Measurements from ENCODE around the gene ADAT1. TPM values are rescaled to one million over a fixed set of nuclear protein-coding genes. Genes with fewer than 3 reads are reported as not detected.

ADAT1 gene
- total and polyA plus RNA-seq, 2 donors (not counting 1 experiment from before 2014, with no cell fraction given) = 28.4 to 71.2 TPM

- no peaks in the 10 kb centered on the region for H3K9me3 ChIP-seq (ENCODE audit: control extremely low read depth in 1 of 3, control insufficient read depth in 2 of 3, insufficient read depth in 1 of 3, low read length in 2 of 3)
- Mint-ChIP-seq H3K27ac (no peak overlapping the region), H3K4me3 (no peak overlapping the region), H3K4me1 (peaks cover 2% of the 10 kb centered on the region), H3K27me3 (no peaks in the 10 kb centered on the region), H3K9me3 (ENCODE audit: insufficient read depth) (no peaks in the 10 kb centered on the region)
- DNase-seq (no peak), ATAC-seq (ENCODE audit: low read depth) (no peak)
- H3K27me3 ChIP-seq (replicated peaks in 1 of 4; ENCODE audit: control extremely low read depth in 1 of 4, control insufficient read depth in 3 of 4, insufficient read depth in 4 of 4, low read length in 3 of 4) = no peaks in the 10 kb centered on the region
- no peak overlapping the region for H3K4me3 ChIP-seq (ENCODE audit: control extremely low read depth in 1 of 5, extremely low read depth in 1 of 5, insufficient read depth in 1 of 5, low read depth in 2 of 5, low read length in 4 of 5)
- no peak overlapping the region for H3K9ac ChIP-seq (ENCODE audit: low read length)
- POLR2A ChIA-PET = no interaction called here
- no peak for TF ChIP-seq CTCF (IDR thresholded peaks at IDR 0.05)
- TF ChIP-seq EZH2 (IDR thresholded peaks at IDR 0.05; ENCODE audit: borderline replicate concordance, insufficient read depth, low read depth, low read length, poor library complexity, severe bottlenecking) = no peak
- no peak overlapping the region for H3K27ac ChIP-seq (ENCODE audit: low read length in 2 of 2)
- no peak overlapping the region for H2AFZ ChIP-seq (ENCODE audit: insufficient read depth, low read depth, low read length, poor library complexity, severe bottlenecking)
- no peak overlapping the region for H3K4me2 ChIP-seq (replicated peaks; ENCODE audit: low read depth, low read length, poor library complexity, severe bottlenecking)
- WGBS (ENCODE audit: insufficient coverage) = 100% methylated on average over 1 of the region's 6 CpGs
- H4K20me1 ChIP-seq (ENCODE audit: control insufficient read depth, insufficient read depth, low read length, poor library complexity, severe bottlenecking) = peaks cover 39% of the 10 kb centered on the region
- peaks cover 13% of the 10 kb centered on the region for H3K79me2 ChIP-seq (ENCODE audit: control insufficient read depth, insufficient read depth, low read length)
- CTCF ChIA-PET = interaction anchor here (1.3 kb wide), 1 partner anchor 13 kb away, joined by 5 read pairs; the partner anchor contains the start of genes KARS1 and TERF2IP
- intact Hi-C loops (cut with micrococcal nuclease) = no loop called here
- H3K4me1 ChIP-seq (ENCODE audit: control insufficient read depth in 2 of 2, insufficient read depth in 2 of 2, low read length in 2 of 2) = no peaks in the 10 kb centered on the region
- peaks cover 0 to 56% of the 10 kb centered on the region in 2 experiments for H3K36me3 ChIP-seq (replicated peaks in 1 of 2; ENCODE audit: control extremely low read depth in 1 of 2, control insufficient read depth in 1 of 2, extremely low read depth in 1 of 2, insufficient read depth in 2 of 2, low read length in 1 of 2)
These were observed 37.2 kb upstream of the ADAT1 start for GRCh38 chr16:75660321-75660720.

DNA sequence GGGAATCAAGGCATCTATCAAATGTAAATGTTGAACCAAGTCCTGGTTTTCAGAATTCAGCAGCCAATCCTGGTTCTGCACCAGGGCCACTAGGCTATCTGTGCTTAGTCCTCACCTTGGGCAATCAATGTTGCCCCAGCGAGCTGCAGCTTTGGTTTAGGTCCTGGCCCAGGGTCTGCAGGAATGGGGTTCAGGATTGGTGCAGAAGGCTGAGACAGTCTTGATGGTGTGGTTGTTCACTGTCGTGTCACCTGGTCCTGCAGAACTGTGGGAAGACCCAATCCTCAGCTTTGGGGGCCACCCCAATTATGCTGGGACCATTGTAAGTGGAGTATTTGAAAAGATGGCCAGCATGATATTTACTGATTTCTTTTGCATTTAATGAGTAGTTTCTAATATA, 35.1 kb upstream of the ADAT1 start:
- Mint-ChIP-seq H3K4me1 (peaks cover 14% of the 10 kb centered on the region), H3K9me3 (ENCODE audit: insufficient read depth) (no peaks in the 10 kb centered on the region), H3K4me3 (no peak overlapping the region), H3K27me3 (no peaks in the 10 kb centered on the region), H3K27ac (no peak overlapping the region)
- TF ChIP-seq CTCF (IDR thresholded peaks at IDR 0.05) = no peak
- TF ChIP-seq EZH2 (IDR thresholded peaks at IDR 0.05; ENCODE audit: borderline replicate concordance, insufficient read depth, low read depth, low read length, poor library complexity, severe bottlenecking) = no peak
- WGBS (ENCODE audit: insufficient coverage) = 94% methylated on average over 2 of the region's 2 CpGs
- H3K27me3 ChIP-seq (replicated peaks in 1 of 4; ENCODE audit: control extremely low read depth in 1 of 4, control insufficient read depth in 3 of 4, insufficient read depth in 4 of 4, low read length in 3 of 4) = no peaks in the 10 kb centered on the region
- intact Hi-C loops (cut with micrococcal nuclease) = no loop called here
- H4K20me1 ChIP-seq (ENCODE audit: control insufficient read depth, insufficient read depth, low read length, poor library complexity, severe bottlenecking) = peaks cover 57% of the 10 kb centered on the region
- H3K27ac ChIP-seq (ENCODE audit: low read length in 2 of 2) = no peak overlapping the region
- peaks cover 4 to 8% of the 10 kb centered on the region in 2 donors for H3K4me1 ChIP-seq (ENCODE audit: control insufficient read depth in 2 of 2, insufficient read depth in 2 of 2, low read length in 2 of 2)
- no peak overlapping the region for H2AFZ ChIP-seq (ENCODE audit: insufficient read depth, low read depth, low read length, poor library complexity, severe bottlenecking)
- H3K79me2 ChIP-seq (ENCODE audit: control insufficient read depth, insufficient read depth, low read length) = peaks cover 34% of the 10 kb centered on the region
- DNase-seq (no peak), ATAC-seq (ENCODE audit: low read depth) (no peak)
- H3K9ac ChIP-seq (ENCODE audit: low read length) = no peak overlapping the region
- H3K4me3 ChIP-seq (ENCODE audit: control extremely low read depth in 1 of 5, extremely low read depth in 1 of 5, insufficient read depth in 1 of 5, low read depth in 2 of 5, low read length in 4 of 5) = no peak overlapping the region
- peaks cover 0 to 67% of the 10 kb centered on the region in 2 experiments for H3K36me3 ChIP-seq (replicated peaks in 1 of 2; ENCODE audit: control extremely low read depth in 1 of 2, control insufficient read depth in 1 of 2, extremely low read depth in 1 of 2, insufficient read depth in 2 of 2, low read length in 1 of 2)
- H3K9me3 ChIP-seq (ENCODE audit: control extremely low read depth in 1 of 3, control insufficient read depth in 2 of 3, insufficient read depth in 1 of 3, low read length in 2 of 3) = no peaks in the 10 kb centered on the region
- POLR2A ChIA-PET = no interaction called here
- H3K4me2 ChIP-seq (replicated peaks; ENCODE audit: low read depth, low read length, poor library complexity, severe bottlenecking) = no peak overlapping the region
- CTCF ChIA-PET = no interaction called here

Data from B cell (primary cell).